HepG2 (cell line): ENCODE data around the gene CAPN9. TPM values are rescaled to one million over a fixed set of nuclear protein-coding genes. Genes with fewer than 3 reads are reported as not detected.
A peak's percentile ranks its signal among the peaks of the same experiment; 100 is the strongest.

Experiments
- AHR ChIP-seq: IDR thresholded peaks from 2 replicates; pipeline ENCODE4 v1.6.1; 2018; ENCODE audit warnings: missing genetic modification reagents, missing compliant biosample characterization
- CREBL2 ChIP-seq: sonication (generic); formaldehyde crosslinking; IDR thresholded peaks from 2 replicates; pipeline ENCODE4 v1.8.1; 2023; ENCODE audit warnings: missing genetic modification reagents, mild to moderate bottlenecking, borderline replicate concordance
- HDAC6 ChIP-seq: fragments of 200-600 bp; sonication (generic); IDR thresholded peaks from 2 replicates; pipeline ENCODE4 v1.7.0; 2017; ENCODE audit warnings: mild to moderate bottlenecking, antibody characterized with exemption, low read length, low read depth
- IKZF4 ChIP-seq: sonication (generic); formaldehyde crosslinking; IDR thresholded peaks from 2 replicates; pipeline ENCODE4 v1.5.1; 2020; ENCODE audit warnings: borderline replicate concordance, mild to moderate bottlenecking, low read depth, missing genetic modification reagents; ENCODE audit errors: not compliant biosample characterization
- IRX3 ChIP-seq: sonication (generic); formaldehyde crosslinking; IDR thresholded peaks from 2 replicates; pipeline ENCODE4 v1.8.1; 2023; ENCODE audit warnings: mild to moderate bottlenecking, low read depth, missing genetic modification reagents, borderline replicate concordance
- MAZ ChIP-seq, 2 experiments: sonication (generic) in 1 of 2; formaldehyde crosslinking in 1 of 2; IDR thresholded peaks; 2 replicates each; pipeline versions ENCODE4 v1.5.0 to v1.6.1; 2012 to 2020; ENCODE audit warnings: low read depth in 2 of 2, mild to moderate bottlenecking in 2 of 2, borderline replicate concordance in 1 of 2, improper control_type of control experiment in 1 of 2, low read length in 1 of 2, missing genetic modification reagents in 1 of 2, moderate library complexity in 1 of 2
- NCOA5 ChIP-seq: sonication (generic); formaldehyde crosslinking; IDR thresholded peaks from 2 replicates; pipeline ENCODE4 v1.4.0; 2020; ENCODE audit warnings: missing genetic modification reagents
- NCOR1 ChIP-seq: fragments of 200-600 bp; sonication (generic); IDR thresholded peaks from 2 replicates; pipeline ENCODE4 v1.7.0; 2017; ENCODE audit warnings: antibody characterized with exemption, low read length, borderline replicate concordance
- RAD21 ChIP-seq: fragments of 450-650 bp; formaldehyde crosslinking; IDR thresholded peaks from 2 replicates; pipeline ENCODE4 v1.5.0; 2020; ENCODE audit warnings: mild to moderate bottlenecking
- TFDP2 ChIP-seq: sonication (generic); formaldehyde crosslinking; IDR thresholded peaks from 2 replicates; pipeline ENCODE4 v1.4.0; 2020; ENCODE audit warnings: missing genetic modification reagents
- ZNF10 ChIP-seq: sonication (generic); formaldehyde crosslinking; IDR thresholded peaks from 2 replicates; pipeline ENCODE4 v1.4.0; 2020; ENCODE audit warnings: mild to moderate bottlenecking, low read depth, missing genetic modification reagents, borderline replicate concordance
- ZNF142 ChIP-seq: sonication (generic); formaldehyde crosslinking; IDR thresholded peaks from 2 replicates; pipeline ENCODE4 v1.4.0; 2020; ENCODE audit warnings: missing genetic modification reagents
- ZNF143 ChIP-seq: sonication (generic); formaldehyde crosslinking; IDR thresholded peaks from 2 replicates; pipeline ENCODE4 v1.4.0; 2020; ENCODE audit warnings: missing genetic modification reagents
- ZNF274 ChIP-seq: sonication (generic); formaldehyde crosslinking; IDR thresholded peaks from 2 replicates; pipeline ENCODE4 v1.5.1; 2020; ENCODE audit warnings: mild to moderate bottlenecking, missing genetic modification reagents
- ZNF292 ChIP-seq: sonication (generic); formaldehyde crosslinking; IDR thresholded peaks from 2 replicates; pipeline ENCODE4 v1.8.1; 2022; ENCODE audit warnings: mild to moderate bottlenecking, low read depth, missing genetic modification reagents, borderline replicate concordance
- ZNF530 ChIP-seq: sonication (generic); formaldehyde crosslinking; IDR thresholded peaks from 2 replicates; pipeline ENCODE4 v1.5.0; 2020; ENCODE audit warnings: low read depth, mild to moderate bottlenecking, missing genetic modification reagents
- ZNF597 ChIP-seq: sonication (generic); formaldehyde crosslinking; IDR thresholded peaks from 2 replicates; pipeline ENCODE4 v1.5.0; 2020; ENCODE audit warnings: missing genetic modification reagents
- ZNF619 ChIP-seq: sonication (generic); formaldehyde crosslinking; IDR thresholded peaks from 2 replicates; pipeline ENCODE4 v1.4.0; 2020; ENCODE audit warnings: mild to moderate bottlenecking, missing genetic modification reagents
- ZNF678 ChIP-seq: sonication (generic); formaldehyde crosslinking; IDR thresholded peaks from 2 replicates; pipeline ENCODE4 v1.4.0; 2020; ENCODE audit warnings: mild to moderate bottlenecking, missing genetic modification reagents
- ZNF776 ChIP-seq: sonication (generic); formaldehyde crosslinking; IDR thresholded peaks from 2 replicates; pipeline ENCODE4 v1.4.0; 2020; ENCODE audit warnings: mild to moderate bottlenecking, missing genetic modification reagents
- ZNF83 ChIP-seq: sonication (generic); formaldehyde crosslinking; IDR thresholded peaks from 2 replicates; pipeline ENCODE4 v1.4.0; 2020; ENCODE audit warnings: missing genetic modification reagents, mild to moderate bottlenecking, borderline replicate concordance
- polyA plus RNA-seq, 8 experiments: library from polyadenylated mRNA; depleted of rRNA in 3 of 8; stranded (reverse) in 7 of 8; unstranded in 1 of 8; fragments of >200 nt; fragmentation: Illumina TruSeq in 4 of 8; extraction: Trizol in 4 of 8; gene quantifications; 2 replicates each; pipeline versions ENCODE4 v1.2.1 to v1.2.3, GENCODE V29; 2011 to 2016; ENCODE audit warnings: low read depth in 4 of 8, missing spikeins in 1 of 8, mixed read lengths in 1 of 8; ENCODE audit not compliant: insufficient read depth in 1 of 8
- total RNA-seq, 5 experiments: library from RNA; depleted of rRNA; stranded (reverse); fragments of >200 nt; fragmentation: Illumina TruSeq; extraction: Trizol; gene quantifications; 2 replicates each; pipeline ENCODE4 v1.2.3, GENCODE V29; 2016; ENCODE audit warnings: low read depth in 1 of 5

CAPN9 gene
- total and polyA plus RNA-seq, 2 of the 13 experiments (the other 11 are each of a cell fraction or from before 2014, with no cell fraction given) = 0.04 to 0.31 TPM

- no peak for TF ChIP-seq ZNF142 (CRISPR knock-in tag)
- TF ChIP-seq ZNF597 = no peak
- TF ChIP-seq ZNF274 = no peak
- no peak for TF ChIP-seq NCOA5 (CRISPR knock-in tag)
- TF ChIP-seq CREBL2 (CRISPR knock-in tag) = no peak
- no peak for TF ChIP-seq ZNF10 (CRISPR knock-in tag)
- no peak for TF ChIP-seq ZNF678 (CRISPR knock-in tag)
- peak; percentile 72; the same call in 1 of the 2 replicates for TF ChIP-seq ZNF292 (CRISPR knock-in tag)
- TF ChIP-seq NCOR1 = no peak
- peak; percentile 57 for TF ChIP-seq RAD21
- TF ChIP-seq IKZF4 = no peak
- TF ChIP-seq HDAC6 = no peak
- no peak for TF ChIP-seq IRX3
- no peak for TF ChIP-seq MAZ (IDR thresholded peaks at IDR 0.05; ENCODE audit: borderline replicate concordance, low read depth, low read length)
- no peak for TF ChIP-seq MAZ (CRISPR knock-in tag; IDR thresholded peaks at IDR 0.05; ENCODE audit: low read depth)
- TF ChIP-seq ZNF619 (CRISPR knock-in tag) = 0 out of 2 replicates have a peak, but pooled peaks have one; percentile 75
- no peak for TF ChIP-seq ZNF143 (CRISPR knock-in tag)
- TF ChIP-seq AHR (CRISPR knock-in tag) = no peak
- TF ChIP-seq ZNF530 (CRISPR knock-in tag) = no peak
- no peak for TF ChIP-seq TFDP2 (CRISPR knock-in tag)
- TF ChIP-seq ZNF83 (CRISPR knock-in tag) = no peak
- TF ChIP-seq ZNF776 (CRISPR knock-in tag) = no peak
These were observed 13.2 kb downstream of the CAPN9 start (continued) for GRCh38 chr1:230760360-230760827.
